Gastroesophageal sphincter (tissue), 4 donors: ENCODE results near the gene LGALS1. TPM values are rescaled to one million over a fixed set of nuclear protein-coding genes. Genes with fewer than 3 reads are reported as not detected.
A peak's percentile ranks its signal among the peaks of the same experiment; 100 is the strongest.
"Not testable (repeated sequence)": the region's sequence is repeated elsewhere in the genome, so short reads cannot be mapped to it uniquely, and the experiment has no call there.

Experiments
- ATAC-seq: fragments of 150-250 bp; one replicate; pipeline ENCODE4 v1.9.1; 2016; ENCODE audit warnings: mild to moderate bottlenecking, moderate library complexity
- H3K27ac ChIP-seq, 4 donors: fragments of 200-600 bp; sonication (generic) in 3 of 4; 1 replicate in 3 of 4; 2 replicates in 1 of 4; pipeline ENCODE4 v1.5.1; 2016 to 2019
- H3K27me3 ChIP-seq: fragments of 200-600 bp; sonication (generic); one replicate; pipeline ENCODE4 v1.5.1; 2019
- H3K36me3 ChIP-seq, 2 donors: fragments of 200-600 bp; sonication (generic); one replicate each; pipeline ENCODE4 v1.5.1; 2019; ENCODE audit warnings: control low read depth in 1 of 2
- H3K4me1 ChIP-seq, 3 donors: fragments of 200-600 bp; sonication (generic); 1 replicate in 2 of 3; 2 replicates in 1 of 3; pipeline ENCODE4 v1.5.1; 2016 to 2019; ENCODE audit warnings: control low read depth in 2 of 3
- H3K4me3 ChIP-seq, 2 donors: fragments of 200-600 bp; sonication (generic); one replicate each; pipeline ENCODE4 v1.5.1; 2019; ENCODE audit warnings: mild to moderate bottlenecking in 1 of 2, moderate library complexity in 1 of 2
- H3K9me3 ChIP-seq, 3 donors: fragments of 200-600 bp; sonication (generic); one replicate each; pipeline ENCODE4 v1.5.1; 2017 to 2019; ENCODE audit warnings: control low read depth in 2 of 3
- EP300 ChIP-seq: sonication (generic); formaldehyde crosslinking; IDR thresholded peaks from one replicate; pipeline ENCODE4 v1.6.1; 2017; ENCODE audit warnings: antibody characterized with exemption, mild to moderate bottlenecking
- POLR2A ChIP-seq, 2 donors: fragments of 450-650 bp; IDR thresholded peaks; one replicate each; pipeline ENCODE4 v1.6.1; 2017; ENCODE audit warnings: antibody characterized with exemption in 2 of 2, mild to moderate bottlenecking in 2 of 2, moderate library complexity in 1 of 2
- POLR2AphosphoS5 ChIP-seq: sonication (generic); formaldehyde crosslinking; IDR thresholded peaks from one replicate; pipeline ENCODE4 v1.6.1; 2017; ENCODE audit warnings: antibody characterized with exemption
- WGBS, 2 donors: methylation state at CpG; one replicate each; pipeline ENCODE4 v1.1.5; 2018; ENCODE audit warnings: low coverage in 1 of 2; 5-methylcytosine and 5-hydroxymethylcytosine counted together
- total RNA-seq, 4 donors: library from RNA; depleted of rRNA; stranded (reverse); fragments of >200 nt; gene quantifications; one replicate each; pipeline ENCODE4 v1.1.0, GENCODE V29; 2016
- TF ChIP-seq, protein P1 (sequence below), 4 experiments: fragments of 200-600 bp in 2 of 4; fragments of 450-650 bp in 2 of 4; sonication (generic) in 1 of 4; IDR thresholded peaks; one replicate each; pipeline ENCODE4 v1.5.1; 2017 to 2019; ENCODE audit warnings: antibody characterized with exemption in 4 of 4, mild to moderate bottlenecking in 2 of 4, moderate library complexity in 2 of 4

Gene LGALS1
- total RNA-seq, 4 donors from 2014 or later: 747 to 1,092 (median 1,059) TPM

DNA sequence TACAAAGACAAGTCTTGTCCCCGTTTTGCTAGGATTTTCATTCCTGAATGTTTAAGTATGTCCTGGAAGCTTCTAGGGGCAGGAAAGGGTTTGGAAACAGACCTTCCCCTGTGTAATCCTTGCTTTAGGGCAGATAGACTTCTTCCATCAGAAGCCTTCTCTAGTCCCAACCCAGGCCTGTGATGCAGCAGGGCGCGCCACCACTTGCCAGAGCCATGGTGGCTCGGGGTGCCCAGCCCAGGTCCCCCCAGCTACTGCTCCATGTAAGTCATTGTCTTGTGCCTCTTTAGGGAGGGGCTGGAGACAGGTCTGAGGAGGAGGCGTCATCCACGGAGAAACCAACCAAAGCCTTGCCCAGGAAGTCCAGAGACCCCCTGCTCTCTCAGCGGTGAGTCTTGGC lies 15.0 kb downstream of the LGALS1 start:
- Histone ChIP-seq H3K4me1 (peaks cover 0 to 26% (median 9%) of the 10 kb centered on the region in 3 donors), H3K4me3 (no peak overlapping the region), H3K27me3 (no peaks in the 10 kb centered on the region), H3K9me3 (no peaks in the 10 kb centered on the region), H3K27ac (no peak overlapping the region), H3K36me3 (peaks cover 0 to 70% of the 10 kb centered on the region in 2 donors)
- no peak for TF ChIP-seq POLR2A (IDR thresholded peaks at IDR 0.05)
- no peak for TF ChIP-seq EP300
- TF ChIP-seq POLR2AphosphoS5: no peak
- TF ChIP-seq, protein P1, sequence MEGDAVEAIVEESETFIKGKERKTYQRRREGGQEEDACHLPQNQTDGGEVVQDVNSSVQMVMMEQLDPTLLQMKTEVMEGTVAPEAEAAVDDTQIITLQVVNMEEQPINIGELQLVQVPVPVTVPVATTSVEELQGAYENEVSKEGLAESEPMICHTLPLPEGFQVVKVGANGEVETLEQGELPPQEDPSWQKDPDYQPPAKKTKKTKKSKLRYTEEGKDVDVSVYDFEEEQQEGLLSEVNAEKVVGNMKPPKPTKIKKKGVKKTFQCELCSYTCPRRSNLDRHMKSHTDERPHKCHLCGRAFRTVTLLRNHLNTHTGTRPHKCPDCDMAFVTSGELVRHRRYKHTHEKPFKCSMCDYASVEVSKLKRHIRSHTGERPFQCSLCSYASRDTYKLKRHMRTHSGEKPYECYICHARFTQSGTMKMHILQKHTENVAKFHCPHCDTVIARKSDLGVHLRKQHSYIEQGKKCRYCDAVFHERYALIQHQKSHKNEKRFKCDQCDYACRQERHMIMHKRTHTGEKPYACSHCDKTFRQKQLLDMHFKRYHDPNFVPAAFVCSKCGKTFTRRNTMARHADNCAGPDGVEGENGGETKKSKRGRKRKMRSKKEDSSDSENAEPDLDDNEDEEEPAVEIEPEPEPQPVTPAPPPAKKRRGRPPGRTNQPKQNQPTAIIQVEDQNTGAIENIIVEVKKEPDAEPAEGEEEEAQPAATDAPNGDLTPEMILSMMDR (IDR thresholded peaks at IDR 0.05): no peak
- no peak for ATAC-seq
- 80% methylated on average over 1 of the region's 7 CpGs; no CpG with 5 or more reads in 1 of the 2 donors for WGBS, 2 donors

DNA sequence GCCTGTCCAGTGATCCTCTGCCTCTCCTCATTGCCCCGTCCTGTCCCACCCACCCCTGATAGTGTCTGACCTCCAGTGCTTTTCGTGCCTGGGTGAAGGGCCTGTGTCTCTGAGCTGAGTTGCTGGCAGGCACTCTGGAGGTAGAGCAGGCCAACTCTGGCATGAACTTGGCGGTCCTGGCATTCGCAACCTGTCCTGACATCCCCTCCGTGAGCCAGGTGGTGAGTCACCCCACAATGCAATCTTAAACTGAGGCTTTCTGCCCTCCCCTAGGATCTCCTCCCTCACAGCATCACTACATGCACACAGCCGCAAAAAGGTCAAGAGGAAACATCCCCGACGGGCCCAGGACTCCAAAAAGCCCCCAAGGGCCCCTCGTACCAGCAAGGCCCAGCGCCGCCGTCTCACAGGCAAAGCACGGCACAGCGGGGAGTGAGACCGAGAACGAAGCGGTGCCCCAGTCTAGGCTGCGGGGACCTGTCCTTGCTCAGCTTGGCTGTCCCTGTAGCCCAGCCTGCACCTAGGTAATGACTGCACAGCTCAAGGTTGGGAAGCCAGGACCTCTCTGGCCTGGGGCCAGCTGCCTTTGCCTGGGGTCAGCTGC lies 15.6 kb downstream of the LGALS1 start:
- no peak overlapping the region for H3K27ac ChIP-seq
- ATAC-seq: no peak
- H3K36me3 ChIP-seq: peaks cover 0 to 70% of the 10 kb centered on the region in 2 donors
- no peak overlapping the region for H3K4me3 ChIP-seq
- TF ChIP-seq POLR2A (IDR thresholded peaks at IDR 0.05) (no peak), POLR2AphosphoS5 (no peak), EP300 (no peak)
- TF ChIP-seq, protein P1 (IDR thresholded peaks at IDR 0.05): no peak
- 80% methylated on average over 1 of the region's 18 CpGs; no CpG with 5 or more reads in 1 of the 2 donors for WGBS, 2 donors
- H3K9me3 ChIP-seq: no peaks in the 10 kb centered on the region
- no peaks in the 10 kb centered on the region for H3K27me3 ChIP-seq
- H3K4me1 ChIP-seq: peaks cover 0 to 28% (median 10%) of the 10 kb centered on the region in 3 donors

DNA sequence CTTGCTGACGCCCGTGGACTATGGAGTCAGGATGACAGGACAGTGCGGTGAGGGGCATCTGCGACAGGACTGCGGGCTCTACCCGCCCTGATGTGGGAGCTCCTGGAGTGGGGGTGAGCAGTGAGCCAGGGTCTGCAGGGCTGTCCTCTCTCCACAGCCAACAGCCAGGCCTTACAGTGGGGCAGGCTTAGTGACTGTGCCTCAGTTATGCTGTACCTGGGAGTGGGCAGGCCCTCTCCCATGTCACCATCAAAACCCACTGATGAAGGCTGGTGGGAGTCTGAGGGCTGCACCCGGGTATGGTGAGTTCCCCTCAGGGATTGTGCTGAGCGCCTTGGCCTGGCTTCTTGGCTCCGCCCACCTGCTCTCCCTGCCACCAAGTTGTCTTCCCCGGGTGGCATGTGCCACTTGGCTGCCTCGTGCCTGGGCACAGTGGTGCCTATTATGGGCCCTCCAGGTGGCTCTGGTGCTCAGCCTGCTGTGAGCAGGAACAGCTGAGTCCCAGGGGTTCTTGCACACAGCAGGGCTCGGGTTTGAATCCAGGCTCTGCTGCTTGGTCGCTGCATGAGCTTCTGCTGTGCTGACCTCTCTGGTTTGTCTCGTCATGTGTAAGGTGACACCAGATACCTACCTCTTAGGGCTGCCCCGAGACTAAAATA lies 17.3 kb downstream of the LGALS1 start:
- Histone ChIP-seq H3K36me3 (peaks cover 0 to 69% of the 10 kb centered on the region in 2 donors), H3K9me3 (no peaks in the 10 kb centered on the region), H3K27ac (no peak overlapping the region), H3K4me1 (peaks cover 0 to 29% (median 10%) of the 10 kb centered on the region in 3 donors), H3K27me3 (no peaks in the 10 kb centered on the region), H3K4me3 (no peak overlapping the region)
- TF ChIP-seq EP300 (no peak), POLR2A (IDR thresholded peaks at IDR 0.05) (no peak), POLR2AphosphoS5 (no peak)
- TF ChIP-seq, protein P1 (IDR thresholded peaks at IDR 0.05): no peak
- 86 to 90% methylated on average over 1 to 4 of the region's 15 CpGs for WGBS, 2 donors
- no peak for ATAC-seq

DNA sequence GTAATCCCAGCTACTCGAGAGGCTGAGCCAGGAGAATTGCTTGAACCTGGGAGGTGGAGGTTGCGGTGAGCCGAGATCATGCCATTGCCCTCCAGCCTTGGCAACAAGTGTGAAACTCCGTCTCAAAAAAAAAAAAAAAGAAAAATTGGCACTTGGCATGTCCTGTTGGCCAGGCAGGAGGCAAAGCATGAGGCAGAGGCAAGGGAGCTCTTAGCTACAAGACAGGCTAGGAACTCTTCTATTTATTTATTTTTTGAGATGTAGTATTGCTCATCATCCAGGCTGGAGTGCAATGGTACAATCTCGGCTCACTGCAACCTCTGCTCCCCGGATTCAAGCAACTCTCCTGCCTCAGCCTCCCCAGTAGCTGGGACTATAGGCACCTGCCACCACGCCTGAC lies 18.7 kb downstream of the LGALS1 start:
- not testable (repeated sequence) for H3K27ac ChIP-seq, H3K27me3 ChIP-seq, H3K4me3 ChIP-seq, ATAC-seq, H3K9me3 ChIP-seq
- H3K36me3 ChIP-seq: peaks cover 0 to 55% of the 10 kb centered on the region in 2 donors
- 91 to 93% methylated on average over 3 to 7 of the region's 7 CpGs for WGBS, 2 donors
- H3K4me1 ChIP-seq: peaks cover 0 to 21% (median 10%) of the 10 kb centered on the region in 3 donors

DNA sequence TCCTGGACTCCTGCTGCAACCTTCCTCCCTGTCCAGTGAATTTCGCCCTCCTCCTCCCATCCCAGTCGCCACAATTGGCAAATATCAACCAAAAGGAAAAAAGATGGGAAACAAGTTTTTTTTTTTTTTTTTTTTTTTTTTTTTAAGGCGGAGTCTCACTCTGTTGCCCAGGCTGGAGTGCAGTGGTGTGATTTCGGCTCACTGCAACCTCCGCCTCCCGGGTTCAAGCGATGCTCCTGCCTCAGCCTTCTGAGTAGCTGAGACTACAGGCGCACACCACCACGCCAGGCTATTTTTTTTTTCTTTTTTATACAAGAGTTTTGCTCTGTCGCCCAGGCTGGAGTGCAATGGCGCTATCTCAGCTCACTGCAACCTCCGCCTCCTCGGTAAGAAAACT lies 20.8 kb downstream of the LGALS1 start:
- Histone ChIP-seq H3K27ac (peak overlapping the region in 1 of 4 donors; percentile 43), H3K36me3 (peaks cover 0 to 34% of the 10 kb centered on the region in 2 donors), H3K4me3 (peak overlapping the region in 1 of 2 donors; percentile 36), H3K4me1 (peaks cover 0 to 21% (median 10%) of the 10 kb centered on the region in 3 donors)
- 25 to 44% methylated on average over 8 to 12 of the region's 13 CpGs for WGBS, 2 donors
- not testable (repeated sequence) for H3K27me3 ChIP-seq, H3K9me3 ChIP-seq, ATAC-seq
